Body of pancreas (tissue), 4 donors: Measurements from ENCODE around the gene FDCSP. TPM values are rescaled to one million over a fixed set of nuclear protein-coding genes. Genes with fewer than 3 reads are reported as not detected.
"Not testable (repeated sequence)": the region's sequence is repeated elsewhere in the genome, so short reads cannot be mapped to it uniquely, and the experiment has no call there.

ENCODE experiments used
- ATAC-seq: fragments of 150-250 bp; one replicate; pipeline ENCODE4 v1.9.1; 2016
- DNase-seq, 4 donors: peaks; one replicate each; pipeline ENCODE4 v3.0.0-alpha.2; 2019
- H3K27ac ChIP-seq, 4 donors: fragments of 200-600 bp; sonication (generic); 1 replicate in 3 of 4; 2 replicates in 1 of 4; pipeline versions ENCODE4 v1.5.1 to v1.6.1; 2016 to 2019; ENCODE audit warnings: mild to moderate bottlenecking in 1 of 4, mixed read lengths in 1 of 4, moderate library complexity in 1 of 4
- H3K27me3 ChIP-seq, 2 donors: fragments of 200-600 bp; sonication (generic); one replicate each; pipeline ENCODE4 v1.6.0; 2016; ENCODE audit warnings: mild to moderate bottlenecking in 1 of 2
- H3K36me3 ChIP-seq, 2 donors: fragments of 200-600 bp; sonication (generic); replicated peaks in 1 of 2; 2 replicates each; pipeline ENCODE4 v1.5.1; 2016; ENCODE audit warnings: low read depth in 2 of 2; ENCODE audit not compliant: insufficient read depth in 1 of 2
- H3K4me1 ChIP-seq: fragments of 200-600 bp; sonication (generic); one replicate; pipeline ENCODE4 v1.6.0; 2016
- H3K4me3 ChIP-seq, 2 donors: fragments of 200-600 bp; sonication (generic); 1 replicate in 1 of 2; 2 replicates in 1 of 2; pipeline ENCODE4 v1.5.1; 2016 to 2019
- H3K9me3 ChIP-seq, 3 donors: fragments of 200-600 bp; sonication (generic); 1 replicate in 2 of 3; 2 replicates in 1 of 3; pipeline ENCODE4 v1.5.1; 2016
- CTCF ChIP-seq, 7 experiments: fragments of 450-650 bp in 4 of 7; fragments of 200-600 bp in 3 of 7; sonication (generic) in 3 of 7; IDR thresholded peaks; one replicate each; pipeline ENCODE4 v1.5.1; 2016 to 2019; ENCODE audit warnings: antibody characterized with exemption in 7 of 7
- POLR2A ChIP-seq, 3 donors: fragments of 450-650 bp; IDR thresholded peaks; one replicate each; pipeline ENCODE4 v1.6.1; 2016; ENCODE audit warnings: antibody characterized with exemption in 3 of 3, mild to moderate bottlenecking in 2 of 3
- WGBS, 2 donors: methylation state at CpG; one replicate each; pipeline ENCODE4 v1.1.5; 2017; 5-methylcytosine and 5-hydroxymethylcytosine counted together
- intact Hi-C: fragments of 100-400 bp; cut with DNase I; formaldehyde crosslinking; loops from one replicate; pipeline ENCODE4 v1.15.1; 2023
- total RNA-seq, 2 donors: library from RNA; depleted of rRNA; stranded (reverse); fragments of >200 nt; gene quantifications; one replicate each; pipeline ENCODE4 v1.1.0, GENCODE V29; 2016

FDCSP gene
- total RNA-seq, 2 donors from 2014 or later, result not detected

- DNase-seq, result no peak
- Histone ChIP-seq H3K9me3 (no peaks in the 10 kb centered on the region), H3K36me3 (no peaks in the 10 kb centered on the region), H3K27ac (no peak overlapping the region), H3K4me3 (no peak overlapping the region), H3K27me3 (no peaks in the 10 kb centered on the region), H3K4me1 (peaks cover 6% of the 10 kb centered on the region)
- no peak for TF ChIP-seq CTCF (IDR thresholded peaks at IDR 0.05)
- TF ChIP-seq POLR2A (IDR thresholded peaks at IDR 0.05), result no peak
- 85 to 91% methylated on average over 1 of the region's 1 CpG for WGBS, 2 donors
- intact Hi-C loops, result no loop called here
- no peak for ATAC-seq
Measured at GRCh38 chr4:70236125-70236524, 10.2 kb downstream of the FDCSP start.

GRCh38 chr4:70239131-70239883, 13.4 kb downstream of the FDCSP start:
- intact Hi-C loops, result no loop called here
- Histone ChIP-seq H3K4me3 (no peak overlapping the region), H3K27ac (no peak overlapping the region), H3K4me1 (peaks cover 6% of the 10 kb centered on the region), H3K9me3 (no peaks in the 10 kb centered on the region), H3K27me3 (no peaks in the 10 kb centered on the region), H3K36me3 (no peaks in the 10 kb centered on the region)
- TF ChIP-seq POLR2A (IDR thresholded peaks at IDR 0.05) (no peak), CTCF (IDR thresholded peaks at IDR 0.05) (no peak)
- DNase-seq (no peak), ATAC-seq (no peak)
- 32 to 38% methylated on average over 3 of the region's 3 CpGs for WGBS, 2 donors

GRCh38 chr4:70239884-70240591, 14.1 kb downstream of the FDCSP start:
- no peak for TF ChIP-seq CTCF (IDR thresholded peaks at IDR 0.05)
- TF ChIP-seq POLR2A (IDR thresholded peaks at IDR 0.05), result no peak
- H3K4me3 ChIP-seq, result no peak overlapping the region
- 52 to 55% methylated on average over 5 of the region's 5 CpGs for WGBS, 2 donors
- no peaks in the 10 kb centered on the region for H3K36me3 ChIP-seq
- intact Hi-C loops, result no loop called here
- DNase-seq, result peak in 2 of 4 donors; percentile 5 to 10
- H3K27me3 ChIP-seq, result no peaks in the 10 kb centered on the region
- H3K27ac ChIP-seq, result no peak overlapping the region
- no peaks in the 10 kb centered on the region for H3K9me3 ChIP-seq
- ATAC-seq, result no peak
- H3K4me1 ChIP-seq, result peaks cover 6% of the 10 kb centered on the region

- H3K36me3 ChIP-seq, H3K4me1 ChIP-seq, DNase-seq, H3K27me3 ChIP-seq, H3K27ac ChIP-seq, H3K9me3 ChIP-seq, H3K4me3 ChIP-seq, intact Hi-C loops, ATAC-seq: not testable (repeated sequence)
- WGBS, 2 donors, result 89 to 90% methylated on average over 3 of the region's 3 CpGs
Measured at GRCh38 chr4:70242297-70242696, 16.4 kb downstream of the FDCSP start, which contains the start of gene CSN3. TSS of gene CSN3 (plus strand) at chr4:70242597. CDS start at chr4:70244820, 2,223 bp downstream.

GRCh38 chr4:70243091-70243490, 17.2 kb downstream of the FDCSP start:
- Histone ChIP-seq H3K27ac (no peak overlapping the region), H3K9me3 (no peaks in the 10 kb centered on the region), H3K36me3 (no peaks in the 10 kb centered on the region), H3K4me1 (peaks cover 6% of the 10 kb centered on the region), H3K27me3 (no peaks in the 10 kb centered on the region), H3K4me3 (no peak overlapping the region)
- TF ChIP-seq CTCF (IDR thresholded peaks at IDR 0.05) (no peak), POLR2A (IDR thresholded peaks at IDR 0.05) (no peak)
- DNase-seq, result no peak
- WGBS, 2 donors, result 60 to 65% methylated on average over 4 of the region's 4 CpGs
- no peak for ATAC-seq
- intact Hi-C loops, result no loop called here
